H1 (cell line): ENCODE results near the gene METTL1. TPM values are rescaled to one million over a fixed set of nuclear protein-coding genes. Genes with fewer than 3 reads are reported as not detected.

Experiments used
- BACH1 ChIP-seq: IDR thresholded peaks from 2 replicates; pipeline ENCODE4 v1.6.1; 2012; ENCODE audit warnings: low read length, improper control_type of control experiment
- HDAC2 ChIP-seq, 2 experiments: fragments of 300-600 bp in 1 of 2; sonication (generic) in 1 of 2; IDR thresholded peaks; 2 replicates each; pipeline ENCODE4 v1.6.1; 2011 to 2012; ENCODE audit warnings: low read depth in 2 of 2, low read length in 2 of 2, mild to moderate bottlenecking in 2 of 2, moderate library complexity in 2 of 2, borderline replicate concordance in 1 of 2, inconsistent platforms in 1 of 2
- MAFK ChIP-seq: IDR thresholded peaks from 2 replicates; pipeline ENCODE4 v1.6.1; 2012; ENCODE audit warnings: low read depth, mild to moderate bottlenecking, improper control_type of control experiment, low read length
- POLR2A ChIP-seq, 2 experiments: IDR thresholded peaks; 1 replicate in 1 of 2; 2 replicates in 1 of 2; pipeline ENCODE4 v1.6.1; 2011; ENCODE audit warnings: low read depth in 2 of 2, low read length in 2 of 2, mild to moderate bottlenecking in 2 of 2; ENCODE audit errors: control extremely low read depth in 1 of 2
- POLR2AphosphoS5 ChIP-seq: IDR thresholded peaks from 2 replicates; pipeline ENCODE4 v1.6.1; 2011; ENCODE audit warnings: low read depth, low read length
- SIN3A ChIP-seq, 2 experiments: IDR thresholded peaks in 1 of 2; conservative IDR thresholded peaks in 1 of 2; 2 replicates each; pipeline ENCODE4 v1.6.1; 2011 to 2012; ENCODE audit warnings: low read length in 2 of 2, improper control_type of control experiment in 1 of 2, low read depth in 1 of 2, mild to moderate bottlenecking in 1 of 2
- polyA plus RNA-seq, 7 experiments: library from polyadenylated mRNA; depleted of rRNA in 3 of 7; stranded (reverse) in 5 of 7; unstranded in 2 of 7; fragments of >200 nt in 5 of 7; fragments of 200-250 nt in 2 of 7; gene quantifications; 1 replicate in 5 of 7; 2 replicates in 1 of 7; 4 replicates in 1 of 7; pipeline versions ENCODE4 v1.2.1 to v1.2.3, GENCODE V29; 2011 to 2013; ENCODE audit warnings: missing spikeins in 2 of 7, mixed read lengths in 2 of 7
- total RNA-seq: library from RNA; stranded (reverse); fragmentation: NEBNext Ultra II Directional; extraction: Animal tissue kit (Norgen Biotek cat#: 25700); gene quantifications from 2 replicates; pipeline ENCODE4 v1.2.1, GENCODE V29; 2021

The METTL1 gene
- total and polyA plus RNA-seq, 2 of the 8 experiments (the other 6 are each of a cell fraction or from before 2014, with no cell fraction given) = 40.5 to 46.0 TPM

DNA sequence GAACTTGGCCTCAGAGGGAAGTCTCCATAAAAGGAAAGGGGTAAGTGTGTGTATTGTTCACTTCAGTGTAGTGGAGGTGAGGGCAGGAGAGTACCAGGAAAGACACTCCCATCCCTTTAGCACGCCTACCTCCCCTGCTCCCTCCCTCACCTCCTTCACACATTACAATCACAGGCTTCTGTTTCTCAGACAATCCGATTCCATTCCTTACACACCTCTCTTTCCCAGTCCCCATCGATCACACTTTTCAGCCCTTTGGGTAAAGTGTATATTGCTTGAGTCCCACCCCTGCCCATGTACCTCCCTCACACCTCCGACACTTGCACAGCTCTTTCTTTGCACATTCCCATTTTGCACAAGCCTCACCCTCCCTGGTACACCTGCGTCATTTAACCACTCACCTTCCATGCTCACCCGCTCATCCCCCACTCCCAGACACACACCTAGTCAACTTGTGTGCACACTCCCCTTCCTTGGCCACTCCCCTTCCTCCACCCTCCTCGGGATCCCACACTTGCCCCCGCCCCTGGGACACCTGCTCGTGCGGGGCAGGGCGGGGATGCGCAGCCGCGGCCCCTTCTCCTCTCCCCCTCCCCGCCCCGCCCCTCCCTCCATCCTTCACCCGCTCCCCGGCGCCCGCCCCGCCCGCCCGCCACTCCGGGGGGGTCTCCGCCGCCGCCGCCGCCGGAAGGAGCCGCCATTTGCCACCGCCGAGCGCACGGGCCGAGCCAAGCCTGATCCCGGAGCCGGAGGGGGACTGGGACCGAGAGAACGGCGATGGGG, 17.3 kb downstream of the METTL1 start, which contains the start of gene MARCHF9 (continued):
- 0 out of 4 replicates have a peak, but pooled peaks of 1 of the 2 experiments have one; percentile 63 for TF ChIP-seq HDAC2 (IDR thresholded peaks at IDR 0.05; ENCODE audit: borderline replicate concordance in 1 of 2, low read depth in 2 of 2, low read length in 2 of 2)
- TF ChIP-seq SIN3A (conservative IDR thresholded peaks at IDR 0.05 in 1 of 2, IDR thresholded peaks at IDR 0.05 in 1 of 2; ENCODE audit: low read depth in 1 of 2, low read length in 2 of 2) = 0 out of 4 replicates have a peak, but pooled peaks of 1 of the 2 experiments have one; percentile 65
- TF ChIP-seq MAFK = no peak
- TF ChIP-seq BACH1 = no peak
- TF ChIP-seq POLR2A (IDR thresholded peaks at IDR 0.05; ENCODE audit: control extremely low read depth in 1 of 2, low read depth in 2 of 2, low read length in 2 of 2) = no peak
- no peak for TF ChIP-seq POLR2AphosphoS5
